A549 treated with ZK216348 at 1 μM for 4 hours (cell line): ENCODE data around the gene NAP1L4. TPM values are rescaled to one million over a fixed set of nuclear protein-coding genes. Genes with fewer than 3 reads are reported as not detected.

Source experiments
- total RNA-seq: library from RNA; stranded (reverse); fragments of 200-300 nt; extraction: Qiagen RNA extraction; gene quantifications from 5 replicates; pipeline ENCODE4 v1.2.3, GENCODE V29; 2022; ENCODE audit warnings: low read depth

NAP1L4 gene
- total RNA-seq: 117 to 150 TPM (median 123 TPM) in 5 replicates

GRCh38 chr11:2992234-2992996, at the start of gene NAP1L4:
Gene NAP1L4 (minus strand): TSS chr11:2992329. CDS start chr11:2979220, 13,109 bp downstream.

GRCh38 chr11:2928605-2929530, 63.3 kb downstream of the NAP1L4 start, which contains the start of gene PHLDA2:
Gene PHLDA2 (minus strand): TSS chr11:2929420. CDS start chr11:2929364, 56 bp downstream.

Other genes starting within 250 kb of the NAP1L4 start
- 2.0 to 3.7 TPM (median 2.6 TPM) in 5 replicates for gene CDKN1C, start 106.6 kb downstream of the NAP1L4 start, total RNA-seq
- gene PHLDA2, start 62.9 kb downstream of the NAP1L4 start, total RNA-seq: 67.6 to 139 TPM (median 116 TPM) in 5 replicates
- 55.6 to 66.9 TPM (median 61.3 TPM) in 5 replicates for gene CARS1, start 65.1 kb upstream of the NAP1L4 start, total RNA-seq
- gene OSBPL5, start 173.0 kb upstream of the NAP1L4 start, total RNA-seq: 5.1 to 9.0 TPM (median 6.2 TPM) in 5 replicates
- gene MRGPRG, start 226.5 kb upstream of the NAP1L4 start, total RNA-seq: 0.18 TPM in 1 of 5 replicates, not detected in the others
- gene MRGPRE, start 240.1 kb upstream of the NAP1L4 start, total RNA-seq: 0.09 to 0.17 TPM (median 0.14 TPM) in 3 of 5 replicates, not detected in the others